NB4 (cell line): ENCODE data around the gene SIRPA.

Source experiments
- CTCF ChIP-seq: IDR thresholded peaks from one replicate; pipeline ENCODE4 v1.5.1; 2012; ENCODE audit warnings: low read depth, low read length
- MAX ChIP-seq: IDR thresholded peaks from 2 replicates; pipeline ENCODE4 v1.6.1; 2011; ENCODE audit warnings: low read depth, low read length
- MYC ChIP-seq: IDR thresholded peaks from 2 replicates; pipeline ENCODE4 v1.6.1; 2011; ENCODE audit warnings: low read depth, low read length
- POLR2A ChIP-seq: IDR thresholded peaks from 2 replicates; pipeline ENCODE4 v1.6.1; 2011; ENCODE audit warnings: mild to moderate bottlenecking; ENCODE audit not compliant: insufficient read length; ENCODE audit errors: extremely low read depth

- TF ChIP-seq CTCF (no peak), MAX (no peak), POLR2A (no peak), MYC (no peak)
These were observed 92.6 kb downstream of the SIRPA start for GRCh38 chr20:1987826-1988225.
